HepG2 (cell line): Measurements from ENCODE around the gene TMEM38B.

ENCODE experiments used
- FOXK2 ChIP-seq: fragments of 450-650 bp; IDR thresholded peaks from 2 replicates; pipeline ENCODE4 v1.6.1; 2016
- MLX ChIP-seq: IDR thresholded peaks from 2 replicates; pipeline ENCODE4 v1.6.1; 2016
- MYC ChIP-seq: sonication (generic); formaldehyde crosslinking; IDR thresholded peaks from 2 replicates; pipeline ENCODE4 v1.9.0; 2021; ENCODE audit warnings: missing genetic modification reagents, borderline replicate concordance
- POGZ ChIP-seq: sonication (generic); formaldehyde crosslinking; IDR thresholded peaks from 2 replicates; pipeline ENCODE4 v1.4.0; 2020; ENCODE audit warnings: mild to moderate bottlenecking, missing genetic modification reagents
- ZNF136 ChIP-seq: sonication (generic); formaldehyde crosslinking; IDR thresholded peaks from 2 replicates; pipeline ENCODE4 v1.8.1; 2022; ENCODE audit warnings: low read depth, mild to moderate bottlenecking, moderate library complexity, missing genetic modification reagents

GRCh38 chr9:105742088-105742487, 47.7 kb downstream of the TMEM38B start:
- TF ChIP-seq MLX (CRISPR knock-in tag) (no peak), FOXK2 (no peak), ZNF136 (CRISPR knock-in tag) (no peak), POGZ (CRISPR knock-in tag) (no peak), MYC (no peak)
